C4-2B (cell line): ENCODE data around the gene SOCS7.

Experiments
- CTCF ChIP-seq: fragments of 450-650 bp; conservative IDR thresholded peaks from 2 replicates; pipeline ENCODE4 v1.5.1; 2017; ENCODE audit warnings: mild to moderate bottlenecking
- ZFX ChIP-seq: fragments of 450-650 bp; IDR thresholded peaks from 2 replicates; pipeline ENCODE4 v1.6.1; 2017

GRCh38 chr17:38436386-38436785, 84.7 kb downstream of the SOCS7 start:
- TF ChIP-seq CTCF (no peak), ZFX (no peak)
